Posterior vena cava (tissue), 2 donors: ENCODE results near the gene DIO1. TPM values are rescaled to one million over a fixed set of nuclear protein-coding genes. Genes with fewer than 3 reads are reported as not detected.

Source experiments
- DNase-seq: peaks from one replicate; pipeline ENCODE4 v3.0.0-alpha.2; 2020; ENCODE audit warnings: low spot score
- intact Hi-C, 2 donors: fragments of 100-400 bp; cut with DNase I; formaldehyde crosslinking; loops; one replicate each; pipeline versions ENCODE4 v1.14.1 to v1.14.2; 2022 to 2023
- total RNA-seq, 2 donors: library from RNA; stranded (reverse); fragmentation: NEBNext Ultra II Directional; extraction: Animal tissue kit (Norgen Biotek cat#: 25700); gene quantifications; one replicate each; pipeline ENCODE4 v1.2.1, GENCODE V29; 2021
- donor health status: DM: yes; HTN: yes; CAD: no.
- donor health status: DM: yes; HTN: yes; CAD: no.

DIO1 gene
- total RNA-seq, 2 donors from 2014 or later, result not detected

DNA sequence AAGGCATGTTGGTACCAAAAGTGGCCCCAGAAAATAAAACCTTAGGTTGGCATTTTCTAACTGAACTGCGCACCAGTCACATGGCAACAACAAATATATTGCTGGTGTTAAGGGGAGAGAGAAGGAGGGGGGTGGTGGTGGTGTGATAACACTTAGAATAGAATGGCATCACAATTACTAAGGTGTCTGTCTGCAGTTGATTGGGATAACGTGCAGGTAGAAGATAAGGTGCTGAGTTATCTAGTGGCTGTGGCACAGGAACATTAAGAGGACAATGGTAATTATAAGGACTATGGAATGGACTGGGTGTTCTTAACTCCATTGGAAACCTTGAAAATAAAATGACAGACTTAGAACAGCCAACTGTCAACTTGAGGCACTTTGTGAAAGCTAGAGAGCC lies 3.0 kb upstream of the DIO1 start:
- intact Hi-C loops, result no loop called here
- no peak for DNase-seq

GRCh38 chr1:53891678-53892077 lies 2.3 kb upstream of the DIO1 start:
- no peak for DNase-seq
- intact Hi-C loops, result no loop called here

GRCh38 chr1:53892911-53893310 lies 1.1 kb upstream of the DIO1 start:
- DNase-seq, result no peak
- intact Hi-C loops, result no loop called here

DNA sequence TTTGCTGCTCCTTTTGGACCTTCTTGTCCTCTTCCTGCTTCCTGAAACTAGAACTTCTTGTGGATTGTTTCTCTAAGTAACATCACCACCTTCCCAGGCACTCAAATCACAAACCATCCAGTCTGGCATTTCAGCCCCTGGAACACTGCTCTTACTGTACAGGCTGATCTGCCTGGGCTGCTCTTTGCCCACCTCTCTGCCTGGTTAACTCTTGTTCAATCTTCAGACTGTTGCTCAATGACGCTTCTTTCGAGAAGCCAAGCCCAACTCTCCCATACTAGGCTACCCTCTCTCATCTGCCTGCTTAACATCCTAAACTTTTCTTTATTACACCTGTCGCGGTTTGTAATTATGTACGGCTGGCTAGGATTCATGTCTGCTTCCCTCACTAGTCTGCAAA lies 657 bp downstream of the DIO1 start:
- intact Hi-C loops, result no loop called here
- no peak for DNase-seq

- no peak for DNase-seq
- intact Hi-C loops, result no loop called here
These were observed 1.4 kb downstream of the DIO1 start for GRCh38 chr1:53895421-53895820.

DNA sequence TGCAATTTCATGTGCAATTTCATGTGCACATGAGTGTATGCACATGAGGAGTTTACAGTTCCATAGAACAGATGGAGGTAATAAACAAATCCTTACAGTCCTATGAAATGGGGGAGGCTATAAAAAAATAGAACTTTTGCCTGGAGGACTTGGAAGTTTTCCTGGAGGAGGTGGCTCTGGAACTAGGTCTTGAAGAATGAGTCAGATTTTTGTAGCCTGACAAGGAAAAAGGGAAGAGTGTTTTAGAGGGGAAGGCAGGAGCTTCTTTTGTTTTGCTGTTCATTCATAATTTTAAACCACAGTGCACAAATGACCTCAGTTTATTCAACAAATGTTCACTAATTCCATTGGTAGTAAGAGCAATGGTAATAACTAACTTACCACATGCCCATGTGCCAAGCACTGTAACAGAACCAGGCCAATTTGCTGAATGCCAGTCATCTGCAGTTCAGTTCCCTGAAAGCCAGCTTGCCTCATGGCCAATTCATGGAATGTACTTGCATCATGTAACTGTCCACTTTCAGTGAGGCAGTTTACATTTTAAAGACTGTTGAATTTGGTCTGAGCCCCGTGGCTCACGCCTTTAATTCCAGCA lies 2.7 kb downstream of the DIO1 start:
- intact Hi-C loops, result no loop called here
- no peak for DNase-seq

DNA sequence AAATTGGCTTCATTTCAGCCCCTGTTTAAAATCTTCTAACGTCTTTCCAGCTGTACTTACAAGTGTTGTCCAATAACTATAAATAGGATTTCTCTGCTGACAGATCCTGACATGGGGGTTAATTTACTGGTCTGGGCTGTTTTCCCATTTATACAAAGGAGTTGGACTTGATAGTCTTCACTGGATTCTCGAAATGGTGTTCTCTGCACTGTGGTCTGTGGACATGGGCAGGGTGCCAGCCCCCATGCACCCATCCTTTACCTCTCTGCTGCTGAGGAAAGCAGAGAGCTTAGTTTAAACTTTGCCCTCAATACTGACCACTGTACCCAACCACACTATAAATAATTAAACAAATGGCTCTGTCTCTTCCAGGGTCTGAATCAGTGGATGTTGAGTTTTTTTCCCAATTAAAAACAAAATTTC lies 5.2 kb downstream of the DIO1 start:
- DNase-seq, result no peak
- intact Hi-C loops, result no loop called here

GRCh38 chr1:53899708-53900107 lies 5.7 kb downstream of the DIO1 start:
- DNase-seq, result no peak
- intact Hi-C loops, result no loop called here

DNA sequence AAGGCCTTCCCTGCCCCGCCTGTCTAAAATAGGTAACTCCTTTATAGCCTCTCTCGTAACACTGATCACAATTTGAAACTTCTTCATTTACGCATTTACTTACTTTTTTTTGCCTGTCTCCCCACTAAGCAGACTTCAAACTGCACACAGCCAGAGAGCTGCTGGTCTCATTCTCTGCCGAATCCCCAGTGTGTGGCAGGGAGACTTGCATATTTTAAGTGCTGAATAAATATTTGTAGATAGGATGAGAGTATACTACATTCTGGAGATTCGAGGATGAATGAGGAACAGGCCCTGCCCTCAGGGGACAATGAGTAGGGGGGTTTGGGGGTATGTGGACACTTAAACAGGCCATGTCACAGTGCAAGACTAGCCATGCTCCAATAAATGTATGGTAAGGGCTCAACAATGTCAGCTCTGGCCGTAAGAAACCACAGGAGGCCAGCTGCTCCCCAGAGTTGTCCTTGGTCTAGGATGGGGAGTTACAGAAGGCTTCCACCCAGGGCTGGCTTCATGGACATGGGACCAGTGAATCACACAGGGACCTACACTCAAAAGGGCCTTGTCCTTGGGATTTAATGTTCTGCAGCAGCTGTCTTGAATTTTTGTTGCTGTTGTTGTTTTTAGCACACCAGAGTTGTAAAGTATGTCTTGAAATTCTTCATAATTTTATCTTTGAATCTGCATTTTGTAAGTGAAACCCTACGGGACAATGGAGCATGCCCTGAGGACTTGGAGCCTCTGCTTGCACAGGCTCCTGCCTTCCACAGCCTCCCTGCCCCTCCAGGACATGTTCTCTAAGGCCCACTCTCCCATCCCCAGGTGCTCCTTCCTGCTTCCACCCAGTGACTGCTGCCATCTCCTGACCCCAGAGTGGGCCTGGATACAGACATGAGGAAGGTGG lies 8.5 kb downstream of the DIO1 start:
- intact Hi-C loops, result no loop called here

DNA sequence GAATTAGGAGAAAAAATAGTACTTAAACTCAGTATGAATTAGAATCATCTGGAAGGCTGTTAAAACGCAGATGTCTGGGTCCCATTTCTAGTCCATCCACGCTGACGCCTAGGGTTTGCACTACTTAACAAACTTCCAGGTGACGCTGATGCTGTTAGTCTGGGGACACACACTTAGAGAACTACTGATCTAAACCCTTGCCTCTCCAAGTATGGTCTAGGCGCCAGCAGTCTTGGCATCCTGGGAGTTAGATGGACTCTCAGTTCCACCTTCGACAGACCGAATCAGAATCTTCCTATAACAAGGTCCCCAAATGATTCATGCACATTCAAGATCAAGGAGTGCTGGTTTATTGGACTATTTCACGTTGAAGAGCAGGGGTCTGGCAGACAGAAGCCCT lies 11.5 kb downstream of the DIO1 start:
- intact Hi-C loops, result no loop called here
- DNase-seq, result no peak

More for the DNA sequence above, 8.5 kb downstream of the DIO1 start:
- DNase-seq, result no peak

DNA sequence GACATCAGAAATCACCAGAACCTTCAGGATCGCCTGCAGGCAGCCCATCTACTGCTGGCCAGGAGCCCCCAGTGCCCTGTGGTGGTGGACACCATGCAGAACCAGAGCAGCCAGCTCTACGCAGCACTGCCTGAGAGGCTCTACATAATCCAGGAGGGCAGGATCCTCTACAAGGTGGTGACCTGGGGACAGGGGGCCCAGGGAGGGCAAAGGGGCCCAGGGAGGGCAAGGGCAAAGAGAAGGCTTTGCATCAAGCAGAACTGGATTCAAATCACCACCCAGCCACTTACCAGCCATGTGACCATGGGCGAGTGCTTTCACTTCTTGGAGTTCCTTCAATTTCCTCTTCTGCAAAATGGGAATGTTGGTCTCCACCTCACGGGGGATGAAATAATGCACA lies 12.1 kb downstream of the DIO1 start:
- intact Hi-C loops, result no loop called here
- no peak for DNase-seq

DNA sequence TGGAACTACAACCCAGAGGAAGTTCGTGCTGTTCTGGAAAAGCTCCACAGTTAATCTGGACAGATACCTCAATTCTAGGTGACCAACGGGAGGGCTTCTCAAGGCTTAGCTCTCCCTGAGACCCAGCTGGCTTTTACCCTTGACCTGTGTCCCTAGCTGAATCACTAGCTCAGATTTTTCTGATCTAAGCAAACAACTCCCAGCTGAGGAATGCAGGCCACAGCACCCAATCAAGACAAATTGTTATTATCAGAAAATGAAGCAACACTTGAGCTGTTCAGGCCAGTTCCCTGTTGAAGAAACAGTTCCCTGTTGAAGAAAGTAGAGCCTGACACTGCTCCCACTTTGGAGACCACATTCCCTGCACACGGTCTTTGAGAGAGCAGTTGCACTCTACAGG lies 16.0 kb downstream of the DIO1 start:
- peak; percentile 24 for DNase-seq
- intact Hi-C loops, result no loop called here

- intact Hi-C loops, result no loop called here
- DNase-seq, result no peak
These were observed 17.5 kb downstream of the DIO1 start for GRCh38 chr1:53911442-53911841.

GRCh38 chr1:53913352-53914033 lies 19.5 kb downstream of the DIO1 start:
- DNase-seq, result no peak

DNA sequence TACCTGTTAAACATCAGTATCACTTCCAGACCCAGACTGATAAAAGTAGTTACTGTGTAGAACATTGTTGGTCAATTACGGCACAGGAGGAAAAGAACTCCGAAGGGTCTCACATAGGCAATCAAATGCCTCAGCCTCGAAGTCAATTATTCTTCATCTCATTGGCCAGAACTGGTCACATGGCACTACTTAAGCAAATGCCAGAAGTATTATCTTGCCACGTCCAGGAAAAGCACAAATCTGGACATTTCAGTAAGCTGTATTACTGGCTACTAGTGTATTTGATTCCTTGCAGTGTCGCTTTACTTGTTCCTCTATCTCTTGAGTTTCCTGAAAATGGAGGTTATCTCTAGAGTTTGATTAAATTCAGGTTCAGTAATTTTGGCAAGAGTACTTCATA lies 24.4 kb downstream of the DIO1 start:
- no peak for DNase-seq
- intact Hi-C loops, result no loop called here

More at GRCh38 chr1:53913352-53914033, 19.5 kb downstream of the DIO1 start:
- intact Hi-C loops, result no loop called here

- DNase-seq, result no peak
- intact Hi-C loops, result no loop called here
These were observed 25.7 kb downstream of the DIO1 start for GRCh38 chr1:53919675-53920066.

DNA sequence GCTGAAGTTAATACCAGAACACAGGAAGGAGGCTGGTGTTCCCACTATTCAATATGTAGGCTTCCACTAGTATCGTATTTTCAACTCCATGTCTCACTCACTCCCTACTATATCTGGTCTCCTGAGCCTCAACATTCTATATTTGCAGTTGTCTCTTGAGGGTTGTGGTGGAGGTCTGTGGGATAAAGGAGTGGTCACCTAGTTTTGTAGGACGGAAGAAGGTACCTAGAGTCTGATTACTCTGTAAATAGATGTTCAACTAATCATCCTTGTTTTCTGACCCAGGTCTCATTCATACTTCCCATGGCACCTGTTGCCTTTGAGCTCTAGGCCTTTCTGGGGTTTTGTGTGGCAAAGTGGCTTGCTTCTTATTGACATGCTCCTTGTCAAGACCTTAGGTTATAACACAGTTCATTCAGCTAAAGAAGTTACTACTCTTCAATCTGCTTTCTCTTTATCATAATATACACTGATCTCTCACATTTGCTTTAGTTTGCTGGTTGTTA lies 33.4 kb downstream of the DIO1 start:
- DNase-seq, result no peak
- intact Hi-C loops, result no loop called here

DNA sequence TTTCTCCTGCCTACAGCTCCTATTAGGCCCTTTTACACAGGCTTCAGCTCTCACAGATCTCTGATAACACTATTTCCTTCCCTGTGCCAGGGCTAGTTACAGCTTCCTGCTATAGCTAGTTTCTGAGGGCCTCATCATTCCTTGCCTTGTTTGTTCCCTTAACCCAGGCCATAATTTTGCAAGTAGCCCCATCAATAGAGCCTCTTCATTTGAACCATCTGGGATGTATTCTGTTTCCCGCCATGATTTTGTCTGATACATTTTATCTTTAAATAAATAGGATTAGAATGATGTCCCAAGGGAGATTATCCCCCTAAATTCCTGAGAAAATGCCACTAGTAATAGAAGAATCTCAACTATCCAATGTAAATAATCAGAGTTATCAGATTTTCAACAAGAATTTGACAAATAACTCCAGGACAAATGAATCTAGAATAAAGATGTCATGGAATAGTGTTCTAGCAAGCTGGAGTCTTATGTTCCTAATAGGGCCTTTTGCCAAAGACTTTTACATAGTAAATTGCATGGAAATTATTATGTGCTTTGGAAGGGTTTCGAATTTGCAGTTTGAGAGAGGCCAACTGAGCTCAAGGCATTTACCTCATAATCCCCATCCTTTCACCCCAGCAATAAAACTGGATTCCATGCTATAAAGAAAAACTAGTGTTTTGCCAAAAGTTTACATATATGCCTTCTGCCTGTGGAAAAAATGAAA lies 35.4 kb downstream of the DIO1 start:
- intact Hi-C loops, result no loop called here
- no peak for DNase-seq

DNA sequence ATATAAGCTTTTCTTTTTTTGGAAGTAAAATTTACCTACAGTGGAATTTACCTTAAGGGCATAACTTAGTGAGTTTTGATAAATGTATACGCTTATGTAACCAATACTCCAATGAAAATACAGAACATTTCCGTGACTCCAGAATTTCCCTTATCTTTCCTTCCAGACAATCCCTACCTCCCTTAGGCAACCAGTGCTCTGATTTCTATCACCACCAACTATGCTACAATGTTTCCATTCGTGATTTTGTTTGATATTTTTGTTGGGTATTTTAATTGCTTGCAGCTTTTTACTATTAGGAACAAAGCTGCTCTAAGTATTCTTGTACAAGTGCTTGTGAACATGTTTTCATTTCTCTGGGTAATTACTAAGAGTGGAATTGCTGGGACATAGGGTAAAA lies 36.9 kb downstream of the DIO1 start:
- DNase-seq, result no peak
- intact Hi-C loops, result no loop called here

GRCh38 chr1:53931523-53931922 lies 37.5 kb downstream of the DIO1 start:
- DNase-seq, result no peak
- intact Hi-C loops, result no loop called here
